Measurements from ENCODE around the gene PRKCZ. TPM values are rescaled to one million over a fixed set of nuclear protein-coding genes. Genes with fewer than 3 reads are reported as not detected.

PRKCZ gene
- total and polyA plus RNA-seq, 2 of the 4 experiments (the other 2 are of a cell fraction) = 2.0 to 3.5 TPM

DNA sequence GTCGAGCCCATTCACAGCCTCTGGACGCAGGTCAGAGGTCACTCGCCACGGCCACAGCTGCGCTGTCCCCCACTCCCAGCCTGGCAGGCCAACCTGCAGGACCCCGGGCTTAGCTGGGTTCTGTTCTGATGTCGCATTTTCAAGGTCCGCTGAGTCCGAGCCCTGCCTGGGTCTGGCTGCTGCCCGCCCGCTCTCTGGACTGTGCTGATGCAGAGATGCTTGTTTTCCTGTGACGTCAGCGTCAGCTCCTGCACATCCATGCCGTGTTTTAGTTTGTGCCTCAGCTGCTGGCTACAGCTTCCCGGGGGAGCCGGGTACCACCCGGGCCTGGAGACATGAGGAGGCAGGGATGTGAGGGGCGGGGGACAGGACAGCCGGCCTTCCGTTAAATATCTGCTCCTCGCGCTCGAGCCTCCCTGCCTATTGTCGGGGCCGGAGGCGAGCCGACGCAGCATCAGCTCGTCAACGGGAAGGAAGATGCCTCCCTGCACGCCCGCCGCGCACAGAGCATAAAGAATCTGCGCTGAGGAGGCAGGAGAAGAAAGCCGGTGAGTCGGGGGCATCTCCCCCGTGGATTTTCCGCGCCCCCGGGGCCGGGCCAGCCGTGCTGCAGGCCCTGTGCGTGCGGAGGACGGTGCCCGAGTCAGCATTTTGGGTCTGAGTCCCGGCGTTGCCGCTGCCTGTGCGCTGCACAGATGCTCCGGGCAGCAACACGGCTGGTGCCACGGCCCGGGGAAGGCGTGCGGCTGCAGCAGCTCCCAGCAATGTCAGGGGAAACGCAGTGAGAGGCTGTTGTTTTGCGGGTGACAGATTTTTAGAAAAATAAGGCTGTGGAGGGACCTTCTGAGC lies 23.4 kb downstream of the PRKCZ start:
- intact Hi-C loops (cut with micrococcal nuclease) (no loop called here), in situ Hi-C loops (cut with MboI; ENCODE audit: low sequenced_read_pairs) (no loop called here), dilution Hi-C loops (cut with HindIII; ENCODE audit: low sequenced_read_pairs, unreplicated experiment) (no loop called here)
- peak overlapping the region; percentile 44 for H3K4me3 ChIP-seq (ENCODE audit: insufficient read depth, low read depth, low read length)
- peak overlapping the region; percentile 52; the same call in 1 of the 2 replicates for H3K4me2 ChIP-seq (ENCODE audit: low read depth, low read length)
- peaks cover 30% of the 10 kb centered on the region for H3K27me3 ChIP-seq (ENCODE audit: control insufficient read depth, insufficient read depth, low read length)
- no peak overlapping the region for H2BK20ac ChIP-seq (ENCODE audit: low read depth, low read length)
- H2BK15ac ChIP-seq (ENCODE audit: low read depth, low read length) = no peak overlapping the region
- no peaks in the 10 kb centered on the region for H4K20me1 ChIP-seq (ENCODE audit: insufficient read depth, low read length)
- no peak overlapping the region for H3K27ac ChIP-seq (ENCODE audit: insufficient read depth, low read length)
- no peak overlapping the region for H3K56ac ChIP-seq (ENCODE audit: extremely low read depth, insufficient read depth, low read length)
- H3K18ac ChIP-seq (ENCODE audit: low read depth, low read length) = no peak overlapping the region
- no peak overlapping the region for H2BK120ac ChIP-seq (ENCODE audit: low read depth, low read length)
- H3K4ac ChIP-seq (ENCODE audit: low read depth, low read length) = no peak overlapping the region
- H4K5ac ChIP-seq (ENCODE audit: low read depth, low read length) = no peak overlapping the region
- ChIA-PET POLR2A (ENCODE audit: unreplicated experiment) (no interaction called here), CTCF (no interaction called here)
- peaks cover 17% of the 10 kb centered on the region for H3K9me3 ChIP-seq (ENCODE audit: control insufficient read depth, insufficient read depth, low read length)
- WGBS, 2 experiments (ENCODE audit: extremely low coverage in 2 of 2, insufficient read length in 1 of 2) = 47% methylated on average over 27 of the region's 59 CpGs; no CpG with 5 or more reads in 1 of the 2 experiments
- H3K9me1 ChIP-seq (ENCODE audit: insufficient read depth, low read length) = no peaks in the 10 kb centered on the region
- ATAC-seq (ENCODE audit: low read depth) (peak; percentile 93), DNase-seq (peak; percentile 58)
- no peak overlapping the region for H3K9ac ChIP-seq (ENCODE audit: low read depth, low read length)
- H3K36me3 ChIP-seq (ENCODE audit: control insufficient read depth, insufficient read depth, low read length) = no peaks in the 10 kb centered on the region
- H4K91ac ChIP-seq (ENCODE audit: insufficient read depth, low read depth, low read length) = no peak overlapping the region
- H3K14ac ChIP-seq (replicated peaks; ENCODE audit: low read depth, low read length) = no peak overlapping the region
- no peak overlapping the region for H2AK9ac ChIP-seq (replicated peaks; ENCODE audit: low read depth, low read length, poor library complexity)
- no peak for TF ChIP-seq RAD21 (IDR thresholded peaks at IDR 0.05; ENCODE audit: low read length)
- TF ChIP-seq CHD1 (IDR thresholded peaks at IDR 0.05; ENCODE audit: low read depth, low read length) = no peak
- no peak for TF ChIP-seq FOS (IDR thresholded peaks at IDR 0.05; ENCODE audit: low read depth, low read length)
- TF ChIP-seq RCOR1 (IDR thresholded peaks at IDR 0.05; ENCODE audit: insufficient replicate concordance, low read length) = no peak
- no peak for TF ChIP-seq POLR2A (IDR thresholded peaks at IDR 0.05; ENCODE audit: low read depth, low read length)
- TF ChIP-seq, protein P1, sequence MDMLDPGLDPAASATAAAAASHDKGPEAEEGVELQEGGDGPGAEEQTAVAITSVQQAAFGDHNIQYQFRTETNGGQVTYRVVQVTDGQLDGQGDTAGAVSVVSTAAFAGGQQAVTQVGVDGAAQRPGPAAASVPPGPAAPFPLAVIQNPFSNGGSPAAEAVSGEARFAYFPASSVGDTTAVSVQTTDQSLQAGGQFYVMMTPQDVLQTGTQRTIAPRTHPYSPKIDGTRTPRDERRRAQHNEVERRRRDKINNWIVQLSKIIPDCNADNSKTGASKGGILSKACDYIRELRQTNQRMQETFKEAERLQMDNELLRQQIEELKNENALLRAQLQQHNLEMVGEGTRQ (IDR thresholded peaks at IDR 0.05; ENCODE audit: low read depth, low read length) = no peak
- no peak for TF ChIP-seq CEBPB (IDR thresholded peaks at IDR 0.05; ENCODE audit: low read depth, low read length)
- TF ChIP-seq, protein P2, sequence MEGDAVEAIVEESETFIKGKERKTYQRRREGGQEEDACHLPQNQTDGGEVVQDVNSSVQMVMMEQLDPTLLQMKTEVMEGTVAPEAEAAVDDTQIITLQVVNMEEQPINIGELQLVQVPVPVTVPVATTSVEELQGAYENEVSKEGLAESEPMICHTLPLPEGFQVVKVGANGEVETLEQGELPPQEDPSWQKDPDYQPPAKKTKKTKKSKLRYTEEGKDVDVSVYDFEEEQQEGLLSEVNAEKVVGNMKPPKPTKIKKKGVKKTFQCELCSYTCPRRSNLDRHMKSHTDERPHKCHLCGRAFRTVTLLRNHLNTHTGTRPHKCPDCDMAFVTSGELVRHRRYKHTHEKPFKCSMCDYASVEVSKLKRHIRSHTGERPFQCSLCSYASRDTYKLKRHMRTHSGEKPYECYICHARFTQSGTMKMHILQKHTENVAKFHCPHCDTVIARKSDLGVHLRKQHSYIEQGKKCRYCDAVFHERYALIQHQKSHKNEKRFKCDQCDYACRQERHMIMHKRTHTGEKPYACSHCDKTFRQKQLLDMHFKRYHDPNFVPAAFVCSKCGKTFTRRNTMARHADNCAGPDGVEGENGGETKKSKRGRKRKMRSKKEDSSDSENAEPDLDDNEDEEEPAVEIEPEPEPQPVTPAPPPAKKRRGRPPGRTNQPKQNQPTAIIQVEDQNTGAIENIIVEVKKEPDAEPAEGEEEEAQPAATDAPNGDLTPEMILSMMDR (conservative IDR thresholded peaks at IDR 0.05; ENCODE audit: low read depth, low read length) = no peak
- no peak for TF ChIP-seq NFE2L2 (IDR thresholded peaks at IDR 0.05; ENCODE audit: low read depth, low read length)
- TF ChIP-seq MXI1 (IDR thresholded peaks at IDR 0.05; ENCODE audit: borderline replicate concordance, low read depth, low read length) = no peak
- no peak for TF ChIP-seq BHLHE40 (IDR thresholded peaks at IDR 0.05; ENCODE audit: low read depth, low read length)
- TF ChIP-seq MAZ (IDR thresholded peaks at IDR 0.05; ENCODE audit: borderline replicate concordance, low read depth, low read length) = no peak
- TF ChIP-seq, protein P3, sequence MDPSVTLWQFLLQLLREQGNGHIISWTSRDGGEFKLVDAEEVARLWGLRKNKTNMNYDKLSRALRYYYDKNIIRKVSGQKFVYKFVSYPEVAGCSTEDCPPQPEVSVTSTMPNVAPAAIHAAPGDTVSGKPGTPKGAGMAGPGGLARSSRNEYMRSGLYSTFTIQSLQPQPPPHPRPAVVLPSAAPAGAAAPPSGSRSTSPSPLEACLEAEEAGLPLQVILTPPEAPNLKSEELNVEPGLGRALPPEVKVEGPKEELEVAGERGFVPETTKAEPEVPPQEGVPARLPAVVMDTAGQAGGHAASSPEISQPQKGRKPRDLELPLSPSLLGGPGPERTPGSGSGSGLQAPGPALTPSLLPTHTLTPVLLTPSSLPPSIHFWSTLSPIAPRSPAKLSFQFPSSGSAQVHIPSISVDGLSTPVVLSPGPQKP (IDR thresholded peaks at IDR 0.05; ENCODE audit: borderline replicate concordance, low read depth, low read length) = no peak
- TF ChIP-seq RFX5 (IDR thresholded peaks at IDR 0.05; ENCODE audit: low read depth, low read length) = no peak
- TF ChIP-seq MAFK (IDR thresholded peaks at IDR 0.05; ENCODE audit: low read depth, low read length) = no peak; the same call in 1 of the 2 replicates
- H3K79me1 ChIP-seq (ENCODE audit: low read depth in 1 of 2, low read length in 2 of 2) = no peaks in the 10 kb centered on the region
- H3K23ac ChIP-seq (ENCODE audit: low read depth, low read length) = no peak overlapping the region
- no peak overlapping the region for H4K8ac ChIP-seq (ENCODE audit: low read depth in 2 of 2, low read length in 2 of 2)
- H3K4me1 ChIP-seq (ENCODE audit: control insufficient read depth, insufficient read depth, low read length) = no peaks in the 10 kb centered on the region
- H2BK5ac ChIP-seq (ENCODE audit: low read depth, low read length, poor library complexity, severe bottlenecking) = no peak overlapping the region
- BruUV-seq (replicated peaks) = no TSS peak
- H2AFZ ChIP-seq (replicated peaks; ENCODE audit: low read length, poor library complexity) = peak overlapping the region; percentile 86
- H2AK5ac ChIP-seq (ENCODE audit: low read depth, low read length) = no peak overlapping the region
